ENCODE data around the gene STXBP1.
A peak's percentile ranks its signal among the peaks of the same experiment; 100 is the strongest.

The STXBP1 gene

DNA sequence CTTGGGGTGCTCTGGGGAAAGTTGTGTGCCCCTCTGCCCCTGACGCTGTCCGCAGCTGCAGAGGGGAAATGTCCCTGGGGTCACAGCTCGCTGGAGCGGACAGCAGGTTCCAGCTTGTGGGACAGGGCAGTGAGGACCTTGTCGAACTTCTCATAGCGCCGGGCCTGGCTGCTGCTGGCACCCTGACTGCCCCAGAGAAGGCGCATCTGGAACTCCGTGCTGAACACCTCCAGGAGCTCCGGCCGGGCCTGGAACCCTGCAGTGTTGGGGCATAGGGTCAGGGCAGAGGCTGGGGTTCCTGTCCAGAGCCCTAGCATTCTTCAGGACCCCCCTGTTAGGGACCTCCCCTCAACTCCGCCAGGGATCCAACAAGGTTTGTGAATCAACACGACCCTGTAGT lies 126.6 kb downstream of the STXBP1 start:
- TF ChIP-seq CTCF (IDR thresholded peaks at IDR 0.05; ENCODE audit: low read depth, low read length): no peak
- Histone ChIP-seq H3K9me3 (ENCODE audit: severe bottlenecking) (peaks cover 6% of the 10 kb centered on the region), H3K36me3 (peaks cover 8% of the 10 kb centered on the region; the same call in 1 of the 2 replicates), H3K27ac (no peak overlapping the region), H3K27me3 (ENCODE audit: insufficient read depth, low read depth, severe bottlenecking) (no peaks in the 10 kb centered on the region), H3K4me3 (ENCODE audit: low read depth, low read length) (no peak overlapping the region)
- no peak for DNase-seq

GRCh38 chr9:127739614-127740330 lies 127.7 kb downstream of the STXBP1 start:
- Histone ChIP-seq H3K4me3 (ENCODE audit: low read depth, low read length) (no peak overlapping the region), H3K27me3 (ENCODE audit: insufficient read depth, low read depth, severe bottlenecking) (no peaks in the 10 kb centered on the region), H3K9me3 (ENCODE audit: severe bottlenecking) (peaks cover 6% of the 10 kb centered on the region), H3K27ac (no peak overlapping the region), H3K36me3 (peaks cover 8% of the 10 kb centered on the region; the same call in 1 of the 2 replicates)
- TF ChIP-seq CTCF (IDR thresholded peaks at IDR 0.05; ENCODE audit: low read depth, low read length): no peak
- no peak for DNase-seq

DNA sequence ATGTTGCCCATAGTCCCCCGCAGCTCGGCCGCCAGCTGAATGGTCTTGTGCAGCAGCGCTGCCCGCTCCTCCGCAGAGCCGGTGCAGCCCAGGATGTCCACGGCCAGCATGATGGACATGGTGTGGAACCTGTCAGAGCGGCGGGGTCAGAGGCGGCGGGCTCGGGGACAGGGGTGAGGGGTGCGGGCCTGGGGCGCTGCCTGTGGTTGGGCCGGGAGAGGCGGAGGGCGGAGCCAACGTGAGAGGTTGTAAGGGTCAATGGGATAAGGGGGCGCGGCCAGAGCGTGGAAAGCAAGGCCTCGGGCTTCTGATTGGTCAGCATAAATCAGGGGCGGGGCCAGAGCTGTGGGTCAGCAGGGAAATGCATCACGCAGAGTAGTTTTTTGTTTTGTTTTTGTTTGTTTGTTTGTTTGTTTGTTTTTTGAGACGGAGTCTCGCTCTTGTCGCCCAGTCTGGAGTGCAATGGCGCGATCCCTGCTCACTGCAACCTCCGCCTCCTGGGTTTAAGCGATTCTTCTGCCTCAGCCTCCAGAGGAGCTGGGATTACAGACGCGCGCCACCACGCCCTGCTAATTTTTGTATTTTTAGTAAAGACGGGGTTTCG lies 129.9 kb downstream of the STXBP1 start:
- Histone ChIP-seq H3K4me3 (ENCODE audit: low read depth, low read length) (no peak overlapping the region), H3K27ac (no peak overlapping the region; the same call in none of the 2 replicates), H3K27me3 (ENCODE audit: insufficient read depth, low read depth, severe bottlenecking) (no peaks in the 10 kb centered on the region), H3K9me3 (ENCODE audit: severe bottlenecking) (peaks cover 6% of the 10 kb centered on the region), H3K36me3 (peaks cover 10% of the 10 kb centered on the region)
- no peak for TF ChIP-seq CTCF (IDR thresholded peaks at IDR 0.05; ENCODE audit: low read depth, low read length)
- peak; percentile 55 for DNase-seq

Measured in WERI-Rb-1 (cell line).